K562 (cell line): ENCODE data around the gene LSM11. TPM values are rescaled to one million over a fixed set of nuclear protein-coding genes. Genes with fewer than 3 reads are reported as not detected.

Source experiments
- BCL6 ChIP-seq: fragments of 250-450 bp; sonication (Bioruptor Pico); IDR thresholded peaks from 2 replicates; pipeline ENCODE4 v1.4.0; 2020
- CCNT2 ChIP-seq: IDR thresholded peaks from 2 replicates; pipeline ENCODE4 v1.6.1; 2011; ENCODE audit warnings: borderline replicate concordance, low read depth, mild to moderate bottlenecking, moderate library complexity, mixed read lengths, low read length; ENCODE audit not compliant: insufficient read length; ENCODE audit errors: extremely low read depth
- HDAC6 ChIP-seq: IDR thresholded peaks from 2 replicates; pipeline ENCODE4 v1.6.1; 2012; ENCODE audit warnings: low read depth, mild to moderate bottlenecking, control low read depth, inconsistent platforms, low read length, moderate library complexity
- KLF10 ChIP-seq: fragments of 250-450 bp; sonication (Bioruptor Pico); IDR thresholded peaks from 2 replicates; pipeline ENCODE4 v1.6.1; 2021; ENCODE audit warnings: matching md5 sums
- RNF219 ChIP-seq: fragments of 250-450 bp; sonication (Bioruptor Pico); IDR thresholded peaks from 2 replicates; pipeline ENCODE4 v1.5.0; 2022; ENCODE audit warnings: mild to moderate bottlenecking
- SREBF2 ChIP-seq: sonication (generic); formaldehyde crosslinking; IDR thresholded peaks from 2 replicates; pipeline ENCODE4 v1.4.0; 2020; ENCODE audit warnings: mild to moderate bottlenecking, missing genetic modification reagents
- TRIM28 ChIP-seq: fragments of 450-650 bp; IDR thresholded peaks from 2 replicates; pipeline ENCODE4 v1.6.1; 2017
- UBTF ChIP-seq, 2 experiments: IDR thresholded peaks; 2 replicates each; pipeline ENCODE4 v1.6.1; 2012; ENCODE audit warnings: improper control_type of control experiment in 2 of 2, low read depth in 2 of 2, low read length in 2 of 2, borderline replicate concordance in 1 of 2
- VEZF1 ChIP-seq: fragments of 200-800 bp; sonication (Bioruptor generic); IDR thresholded peaks from 2 replicates; pipeline ENCODE4 v1.6.1; 2017; ENCODE audit warnings: missing genetic modification characterization, missing compliant biosample characterization
- ZNF384 ChIP-seq: IDR thresholded peaks from 2 replicates; pipeline ENCODE4 v1.6.1; 2012; ENCODE audit warnings: low read depth, low read length, improper control_type of control experiment
- polyA plus RNA-seq, 8 experiments: library from polyadenylated mRNA; depleted of rRNA in 4 of 8; stranded (reverse) in 5 of 8; unstranded in 3 of 8; fragments of >200 nt; fragmentation: Nextera tagmentation in 2 of 8; fragmentation: Illumina TruSeq in 1 of 8; extraction: Ambion mirVana in 2 of 8; extraction: Trizol in 1 of 8; gene quantifications; 2 replicates each; pipeline versions ENCODE4 v1.2.1 to v1.2.3, GENCODE V29; 2011 to 2014; ENCODE audit warnings: inconsistent platforms in 1 of 8, missing spikeins in 1 of 8
- total RNA-seq, 7 experiments: library from RNA; depleted of rRNA in 6 of 7; stranded (reverse); fragments of >200 nt in 6 of 7; fragmentation: Illumina TruSeq in 2 of 7; extraction: Trizol in 2 of 7; gene quantifications; 2 replicates each; pipeline versions ENCODE4 v1.2.1 to v1.2.3, GENCODE V29; 2011 to 2021; ENCODE audit warnings: low replicate concordance in 1 of 7

LSM11 gene
- total and polyA plus RNA-seq, 9 of the 15 experiments (the other 6 are each of a cell fraction or from before 2014, with no cell fraction given) = 1.8 to 9.4 (median 4.7) TPM

- TF ChIP-seq UBTF (IDR thresholded peaks at IDR 0.05; ENCODE audit: borderline replicate concordance in 1 of 2, low read depth in 2 of 2, low read length in 2 of 2) (no peak), HDAC6 (no peak), VEZF1 (CRISPR knock-in tag) (no peak), ZNF384 (no peak), CCNT2 (no peak), KLF10 (CRISPR knock-in tag) (no peak), TRIM28 (no peak), RNF219 (CRISPR knock-in tag) (no peak), BCL6 (CRISPR knock-in tag) (no peak), SREBF2 (no peak)
These were observed 34.6 kb upstream of the LSM11 start (continued) for GRCh38 chr5:157708866-157709265.
